ENCODE data around the gene RRP36. TPM values are rescaled to one million over a fixed set of nuclear protein-coding genes. Genes with fewer than 3 reads are reported as not detected.

The RRP36 gene
- total and polyA plus RNA-seq, 9 of the 15 experiments (the other 6 are each of a cell fraction or from before 2014, with no cell fraction given) = 27.6 to 150 (median 114) TPM

- TF ChIP-seq, protein P1, sequence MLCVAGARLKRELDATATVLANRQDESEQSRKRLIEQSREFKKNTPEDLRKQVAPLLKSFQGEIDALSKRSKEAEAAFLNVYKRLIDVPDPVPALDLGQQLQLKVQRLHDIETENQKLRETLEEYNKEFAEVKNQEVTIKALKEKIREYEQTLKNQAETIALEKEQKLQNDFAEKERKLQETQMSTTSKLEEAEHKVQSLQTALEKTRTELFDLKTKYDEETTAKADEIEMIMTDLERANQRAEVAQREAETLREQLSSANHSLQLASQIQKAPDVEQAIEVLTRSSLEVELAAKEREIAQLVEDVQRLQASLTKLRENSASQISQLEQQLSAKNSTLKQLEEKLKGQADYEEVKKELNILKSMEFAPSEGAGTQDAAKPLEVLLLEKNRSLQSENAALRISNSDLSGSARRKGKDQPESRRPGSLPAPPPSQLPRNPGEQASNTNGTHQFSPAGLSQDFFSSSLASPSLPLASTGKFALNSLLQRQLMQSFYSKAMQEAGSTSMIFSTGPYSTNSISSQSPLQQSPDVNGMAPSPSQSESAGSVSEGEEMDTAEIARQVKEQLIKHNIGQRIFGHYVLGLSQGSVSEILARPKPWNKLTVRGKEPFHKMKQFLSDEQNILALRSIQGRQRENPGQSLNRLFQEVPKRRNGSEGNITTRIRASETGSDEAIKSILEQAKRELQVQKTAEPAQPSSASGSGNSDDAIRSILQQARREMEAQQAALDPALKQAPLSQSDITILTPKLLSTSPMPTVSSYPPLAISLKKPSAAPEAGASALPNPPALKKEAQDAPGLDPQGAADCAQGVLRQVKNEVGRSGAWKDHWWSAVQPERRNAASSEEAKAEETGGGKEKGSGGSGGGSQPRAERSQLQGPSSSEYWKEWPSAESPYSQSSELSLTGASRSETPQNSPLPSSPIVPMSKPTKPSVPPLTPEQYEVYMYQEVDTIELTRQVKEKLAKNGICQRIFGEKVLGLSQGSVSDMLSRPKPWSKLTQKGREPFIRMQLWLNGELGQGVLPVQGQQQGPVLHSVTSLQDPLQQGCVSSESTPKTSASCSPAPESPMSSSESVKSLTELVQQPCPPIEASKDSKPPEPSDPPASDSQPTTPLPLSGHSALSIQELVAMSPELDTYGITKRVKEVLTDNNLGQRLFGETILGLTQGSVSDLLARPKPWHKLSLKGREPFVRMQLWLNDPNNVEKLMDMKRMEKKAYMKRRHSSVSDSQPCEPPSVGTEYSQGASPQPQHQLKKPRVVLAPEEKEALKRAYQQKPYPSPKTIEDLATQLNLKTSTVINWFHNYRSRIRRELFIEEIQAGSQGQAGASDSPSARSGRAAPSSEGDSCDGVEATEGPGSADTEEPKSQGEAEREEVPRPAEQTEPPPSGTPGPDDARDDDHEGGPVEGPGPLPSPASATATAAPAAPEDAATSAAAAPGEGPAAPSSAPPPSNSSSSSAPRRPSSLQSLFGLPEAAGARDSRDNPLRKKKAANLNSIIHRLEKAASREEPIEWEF (CRISPR knock-in tag; IDR thresholded peaks at IDR 0.05) = no peak
- TF ChIP-seq SIN3B (IDR thresholded peaks at IDR 0.05; ENCODE audit: low read depth) (0 out of 2 replicates have a peak, but pooled peaks have one; percentile 46), ATF7 (IDR thresholded peaks at IDR 0.05) (peak; percentile 91), SPI1 (IDR thresholded peaks at IDR 0.05; ENCODE audit: borderline replicate concordance, low read depth, low read length) (peak; percentile 90), DIDO1 (tag; IDR thresholded peaks at IDR 0.05; ENCODE audit: low read depth) (0 out of 2 replicates have a peak, but pooled peaks have one; percentile 15), ZNF561 (CRISPR knock-in tag; conservative IDR thresholded peaks at IDR 0.05) (peak; percentile 80), ELK1 (CRISPR knock-in tag; IDR thresholded peaks at IDR 0.05) (no peak), TCF7 (IDR thresholded peaks at IDR 0.05; ENCODE audit: borderline replicate concordance) (0 out of 2 replicates have a peak, but pooled peaks have one; percentile 30), CEBPB (tag; IDR thresholded peaks at IDR 0.05) (no peak), NFYB (IDR thresholded peaks at IDR 0.05; ENCODE audit: extremely low read depth, insufficient read length) (no peak), HDAC2 (IDR thresholded peaks at IDR 0.05) (no peak; the same call in 1 of the 2 replicates), HDAC3 (IDR thresholded peaks at IDR 0.05; ENCODE audit: borderline replicate concordance, partially characterized antibody) (peak; percentile 65), ZNF143 (CRISPR knock-in tag; IDR thresholded peaks at IDR 0.05) (0 out of 2 replicates have a peak, but pooled peaks have one; percentile 39), CAMTA2 (CRISPR knock-in tag; conservative IDR thresholded peaks at IDR 0.05) (peak; percentile 98), FOS (IDR thresholded peaks at IDR 0.05; ENCODE audit: extremely low read depth, insufficient read length) (no peak), POU5F1 (IDR thresholded peaks at IDR 0.05; ENCODE audit: borderline replicate concordance, low read depth, low read length, partially characterized antibody) (no peak), ZNF717 (CRISPR knock-in tag; IDR thresholded peaks at IDR 0.05) (peak; percentile 85; the same call in 1 of the 2 replicates)
- TF ChIP-seq, protein P2, sequence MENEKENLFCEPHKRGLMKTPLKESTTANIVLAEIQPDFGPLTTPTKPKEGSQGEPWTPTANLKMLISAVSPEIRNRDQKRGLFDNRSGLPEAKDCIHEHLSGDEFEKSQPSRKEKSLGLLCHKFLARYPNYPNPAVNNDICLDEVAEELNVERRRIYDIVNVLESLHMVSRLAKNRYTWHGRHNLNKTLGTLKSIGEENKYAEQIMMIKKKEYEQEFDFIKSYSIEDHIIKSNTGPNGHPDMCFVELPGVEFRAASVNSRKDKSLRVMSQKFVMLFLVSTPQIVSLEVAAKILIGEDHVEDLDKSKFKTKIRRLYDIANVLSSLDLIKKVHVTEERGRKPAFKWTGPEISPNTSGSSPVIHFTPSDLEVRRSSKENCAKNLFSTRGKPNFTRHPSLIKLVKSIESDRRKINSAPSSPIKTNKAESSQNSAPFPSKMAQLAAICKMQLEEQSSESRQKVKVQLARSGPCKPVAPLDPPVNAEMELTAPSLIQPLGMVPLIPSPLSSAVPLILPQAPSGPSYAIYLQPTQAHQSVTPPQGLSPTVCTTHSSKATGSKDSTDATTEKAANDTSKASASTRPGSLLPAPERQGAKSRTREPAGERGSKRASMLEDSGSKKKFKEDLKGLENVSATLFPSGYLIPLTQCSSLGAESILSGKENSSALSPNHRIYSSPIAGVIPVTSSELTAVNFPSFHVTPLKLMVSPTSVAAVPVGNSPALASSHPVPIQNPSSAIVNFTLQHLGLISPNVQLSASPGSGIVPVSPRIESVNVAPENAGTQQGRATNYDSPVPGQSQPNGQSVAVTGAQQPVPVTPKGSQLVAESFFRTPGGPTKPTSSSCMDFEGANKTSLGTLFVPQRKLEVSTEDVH (IDR thresholded peaks at IDR 0.05; ENCODE audit: low read depth, partially characterized antibody) = peak; percentile 91
Observed at GRCh38 chr6:43053545-43054205, 32.3 kb downstream of the RRP36 start, which contains the start of gene CUL7 (continued).

Measured in K562 (cell line).